Measurements from ENCODE around the gene IL25.

The IL25 gene

GRCh38 chr14:23414254-23414653 is 41.6 kb downstream of the IL25 start:
- no peak overlapping the region for H3K23ac ChIP-seq (ENCODE audit: low read length in 2 of 2)
- no peak overlapping the region for H3K14ac ChIP-seq (ENCODE audit: low read length in 2 of 2)
- no peaks in the 10 kb centered on the region for H3K79me1 ChIP-seq (replicated peaks; ENCODE audit: low read length, poor library complexity, severe bottlenecking)
- H3K18ac ChIP-seq (ENCODE audit: low read depth in 1 of 2, low read length in 2 of 2) = no peak overlapping the region
- no peak overlapping the region for H2AFZ ChIP-seq (ENCODE audit: low read depth, low read length)
- no peak overlapping the region for H3K27ac ChIP-seq (ENCODE audit: low read length, poor library complexity, severe bottlenecking)
- H2AK5ac ChIP-seq (ENCODE audit: low read length, severe bottlenecking) = no peak overlapping the region
- H4K8ac ChIP-seq (ENCODE audit: low read length) = no peak overlapping the region
- no peaks in the 10 kb centered on the region for H3K36me3 ChIP-seq (ENCODE audit: control insufficient read depth in 1 of 2, insufficient read depth in 2 of 2, low read depth in 1 of 2, low read length in 2 of 2)
- H3K4me2 ChIP-seq (ENCODE audit: low read length, poor library complexity, severe bottlenecking) = no peak overlapping the region
- H3K4me3 ChIP-seq (ENCODE audit: insufficient read depth in 1 of 2, low read depth in 1 of 2, low read length in 2 of 2) = no peak overlapping the region
- H2BK12ac ChIP-seq (ENCODE audit: low read length in 2 of 2) = no peak overlapping the region
- no peak overlapping the region for H2BK15ac ChIP-seq (ENCODE audit: low read depth, poor library complexity, severe bottlenecking)
- H2BK120ac ChIP-seq (ENCODE audit: low read depth, low read length) = no peak overlapping the region
- H3K4me1 ChIP-seq (ENCODE audit: control insufficient read depth, insufficient read depth, low read depth, low read length) = no peaks in the 10 kb centered on the region
- no peak overlapping the region for H3K4ac ChIP-seq (ENCODE audit: low read depth in 1 of 2, low read length in 2 of 2)
- peaks cover 46 to 65% of the 10 kb centered on the region in 2 experiments for H3K27me3 ChIP-seq (ENCODE audit: control insufficient read depth in 1 of 2, insufficient read depth in 1 of 2, low read length in 2 of 2)
- H4K91ac ChIP-seq (ENCODE audit: low read length) = no peak overlapping the region
- no peak for DNase-seq
- H2BK5ac ChIP-seq (ENCODE audit: low read depth, low read length, poor library complexity, severe bottlenecking) = no peak overlapping the region
- WGBS = 86% methylated on average over 3 of the region's 3 CpGs
- no peak overlapping the region for H3K9ac ChIP-seq (ENCODE audit: low read length)
- no peaks in the 10 kb centered on the region for H3K9me3 ChIP-seq (ENCODE audit: control insufficient read depth, low read length)

GRCh38 chr14:23414906-23415820 is 42.6 kb downstream of the IL25 start:
- no peak overlapping the region for H3K4me2 ChIP-seq (ENCODE audit: low read length, poor library complexity, severe bottlenecking)
- no peak overlapping the region for H2BK5ac ChIP-seq (ENCODE audit: low read depth, low read length, poor library complexity, severe bottlenecking)
- no peak for DNase-seq
- no peak overlapping the region for H3K27ac ChIP-seq (ENCODE audit: low read length, poor library complexity, severe bottlenecking)
- peaks cover 43 to 61% of the 10 kb centered on the region in 2 experiments for H3K27me3 ChIP-seq (ENCODE audit: control insufficient read depth in 1 of 2, insufficient read depth in 1 of 2, low read length in 2 of 2)
- H2BK15ac ChIP-seq (ENCODE audit: low read depth, poor library complexity, severe bottlenecking) = no peak overlapping the region
- no peak overlapping the region for H2AK5ac ChIP-seq (ENCODE audit: low read length, severe bottlenecking)
- no peak overlapping the region for H4K91ac ChIP-seq (ENCODE audit: low read length)
- 93% methylated on average over 38 of the region's 39 CpGs for WGBS
- no peak overlapping the region for H2BK120ac ChIP-seq (ENCODE audit: low read depth, low read length)
- no peak overlapping the region for H2BK12ac ChIP-seq (ENCODE audit: low read length in 2 of 2)
- no peaks in the 10 kb centered on the region for H3K9me3 ChIP-seq (ENCODE audit: control insufficient read depth, low read length)
- H3K14ac ChIP-seq (ENCODE audit: low read length in 2 of 2) = no peak overlapping the region
- no peak overlapping the region for H3K4ac ChIP-seq (ENCODE audit: low read depth in 1 of 2, low read length in 2 of 2)
- H3K18ac ChIP-seq (ENCODE audit: low read depth in 1 of 2, low read length in 2 of 2) = no peak overlapping the region
- no peaks in the 10 kb centered on the region for H3K4me1 ChIP-seq (ENCODE audit: control insufficient read depth, insufficient read depth, low read depth, low read length)
- no peak overlapping the region for H2AFZ ChIP-seq (ENCODE audit: low read depth, low read length)
- H3K4me3 ChIP-seq (ENCODE audit: insufficient read depth in 1 of 2, low read depth in 1 of 2, low read length in 2 of 2) = no peak overlapping the region
- no peaks in the 10 kb centered on the region for H3K79me1 ChIP-seq (replicated peaks; ENCODE audit: low read length, poor library complexity, severe bottlenecking)
- no peak overlapping the region for H3K9ac ChIP-seq (ENCODE audit: low read length)
- no peak overlapping the region for H3K23ac ChIP-seq (ENCODE audit: low read length in 2 of 2)
- H3K36me3 ChIP-seq (ENCODE audit: control insufficient read depth in 1 of 2, insufficient read depth in 2 of 2, low read depth in 1 of 2, low read length in 2 of 2) = no peaks in the 10 kb centered on the region
- H4K8ac ChIP-seq (ENCODE audit: low read length) = no peak overlapping the region

GRCh38 chr14:23415821-23416778 is 43.5 kb downstream of the IL25 start:
- Histone ChIP-seq H4K91ac (ENCODE audit: low read length) (no peak overlapping the region), H4K8ac (ENCODE audit: low read length) (no peak overlapping the region), H3K4me2 (ENCODE audit: low read length, poor library complexity, severe bottlenecking) (no peak overlapping the region), H3K27ac (ENCODE audit: low read length, poor library complexity, severe bottlenecking) (no peak overlapping the region), H2AFZ (ENCODE audit: low read depth, low read length) (no peak overlapping the region), H3K14ac (ENCODE audit: low read length in 2 of 2) (no peak overlapping the region), H3K4me1 (ENCODE audit: control insufficient read depth, insufficient read depth, low read depth, low read length) (no peaks in the 10 kb centered on the region), H3K18ac (ENCODE audit: low read depth in 1 of 2, low read length in 2 of 2) (no peak overlapping the region), H2BK5ac (ENCODE audit: low read depth, low read length, poor library complexity, severe bottlenecking) (no peak overlapping the region), H2BK120ac (ENCODE audit: low read depth, low read length) (no peak overlapping the region), H3K4ac (ENCODE audit: low read depth in 1 of 2, low read length in 2 of 2) (no peak overlapping the region), H3K9me3 (ENCODE audit: control insufficient read depth, low read length) (no peaks in the 10 kb centered on the region), H3K4me3 (ENCODE audit: insufficient read depth in 1 of 2, low read depth in 1 of 2, low read length in 2 of 2) (no peak overlapping the region), H3K9ac (ENCODE audit: low read length) (no peak overlapping the region), H2AK5ac (ENCODE audit: low read length, severe bottlenecking) (no peak overlapping the region), H3K79me1 (replicated peaks; ENCODE audit: low read length, poor library complexity, severe bottlenecking) (no peaks in the 10 kb centered on the region), H3K36me3 (ENCODE audit: control insufficient read depth in 1 of 2, insufficient read depth in 2 of 2, low read depth in 1 of 2, low read length in 2 of 2) (no peaks in the 10 kb centered on the region), H2BK12ac (ENCODE audit: low read length in 2 of 2) (no peak overlapping the region), H2BK15ac (ENCODE audit: low read depth, poor library complexity, severe bottlenecking) (no peak overlapping the region), H3K27me3 (ENCODE audit: control insufficient read depth in 1 of 2, insufficient read depth in 1 of 2, low read length in 2 of 2) (peaks cover 39 to 62% of the 10 kb centered on the region in 2 experiments), H3K23ac (ENCODE audit: low read length in 2 of 2) (no peak overlapping the region)
- DNase-seq = no peak
- 81% methylated on average over 18 of the region's 21 CpGs for WGBS

- no peaks in the 10 kb centered on the region for H3K79me1 ChIP-seq (replicated peaks; ENCODE audit: low read length, poor library complexity, severe bottlenecking)
- H3K9ac ChIP-seq (ENCODE audit: low read length) = no peak overlapping the region
- H3K27me3 ChIP-seq (ENCODE audit: control insufficient read depth in 1 of 2, insufficient read depth in 1 of 2, low read length in 2 of 2) = peaks cover 35 to 64% of the 10 kb centered on the region in 2 experiments
- no peak overlapping the region for H2BK5ac ChIP-seq (ENCODE audit: low read depth, low read length, poor library complexity, severe bottlenecking)
- H3K27ac ChIP-seq (ENCODE audit: low read length, poor library complexity, severe bottlenecking) = no peak overlapping the region
- no peaks in the 10 kb centered on the region for H3K36me3 ChIP-seq (ENCODE audit: control insufficient read depth in 1 of 2, insufficient read depth in 2 of 2, low read depth in 1 of 2, low read length in 2 of 2)
- H3K4me3 ChIP-seq (ENCODE audit: insufficient read depth in 1 of 2, low read depth in 1 of 2, low read length in 2 of 2) = no peak overlapping the region
- 86% methylated on average over 11 of the region's 11 CpGs for WGBS
- H4K91ac ChIP-seq (ENCODE audit: low read length) = no peak overlapping the region
- H3K4me1 ChIP-seq (ENCODE audit: control insufficient read depth, insufficient read depth, low read depth, low read length) = no peaks in the 10 kb centered on the region
- no peak overlapping the region for H3K4me2 ChIP-seq (ENCODE audit: low read length, poor library complexity, severe bottlenecking)
- H2AK5ac ChIP-seq (ENCODE audit: low read length, severe bottlenecking) = no peak overlapping the region
- H2AFZ ChIP-seq (ENCODE audit: low read depth, low read length) = no peak overlapping the region
- H3K4ac ChIP-seq (ENCODE audit: low read depth in 1 of 2, low read length in 2 of 2) = no peak overlapping the region
- no peak overlapping the region for H3K18ac ChIP-seq (ENCODE audit: low read depth in 1 of 2, low read length in 2 of 2)
- H2BK15ac ChIP-seq (ENCODE audit: low read depth, poor library complexity, severe bottlenecking) = no peak overlapping the region
- H2BK12ac ChIP-seq (ENCODE audit: low read length in 2 of 2) = no peak overlapping the region
- no peak overlapping the region for H4K8ac ChIP-seq (ENCODE audit: low read length)
- no peak for DNase-seq
- no peak overlapping the region for H2BK120ac ChIP-seq (ENCODE audit: low read depth, low read length)
- no peak overlapping the region for H3K14ac ChIP-seq (ENCODE audit: low read length in 2 of 2)
- no peak overlapping the region for H3K23ac ChIP-seq (ENCODE audit: low read length in 2 of 2)
- no peaks in the 10 kb centered on the region for H3K9me3 ChIP-seq (ENCODE audit: control insufficient read depth, low read length)
Measured at GRCh38 chr14:23416801-23417200, 44.2 kb downstream of the IL25 start.

Measured in mesenchymal stem cell (in vitro differentiated cells and primary cell).